ENCODE results near the gene WWOX.

DNA sequence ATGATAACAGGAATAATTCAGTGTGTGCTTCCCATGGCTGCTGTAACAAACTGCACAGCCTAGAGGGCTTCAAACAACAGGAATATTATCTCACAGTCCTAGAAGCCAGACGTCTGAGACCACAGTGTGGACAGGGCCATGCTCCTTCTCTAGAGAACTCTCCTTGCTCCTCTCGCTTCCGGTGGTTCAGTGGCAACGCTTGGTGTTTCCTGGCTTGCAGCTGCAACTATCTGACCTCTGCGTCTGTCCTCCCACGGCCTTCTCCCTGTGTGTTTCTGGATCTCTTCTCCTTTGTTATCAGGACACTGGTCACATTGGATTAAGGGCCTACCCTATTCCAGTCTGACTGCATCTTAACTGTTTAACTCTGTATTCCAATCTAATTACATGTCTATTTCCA is 1086.7 kb downstream of the WWOX start:
- TF ChIP-seq POLR2AphosphoS5 (IDR thresholded peaks at IDR 0.05) (no peak), EP300 (IDR thresholded peaks at IDR 0.05) (no peak), CTCF (IDR thresholded peaks at IDR 0.05) (no peak)

All from gastroesophageal sphincter (tissue), 3 donors.